ENCODE data around the gene MDN1. TPM values are rescaled to one million over a fixed set of nuclear protein-coding genes. Genes with fewer than 3 reads are reported as not detected.

The MDN1 gene
- total and polyA plus RNA-seq, 2 of the 8 experiments (the other 6 are each of a cell fraction or from before 2014, with no cell fraction given), result 53.5 to 179 TPM

DNA sequence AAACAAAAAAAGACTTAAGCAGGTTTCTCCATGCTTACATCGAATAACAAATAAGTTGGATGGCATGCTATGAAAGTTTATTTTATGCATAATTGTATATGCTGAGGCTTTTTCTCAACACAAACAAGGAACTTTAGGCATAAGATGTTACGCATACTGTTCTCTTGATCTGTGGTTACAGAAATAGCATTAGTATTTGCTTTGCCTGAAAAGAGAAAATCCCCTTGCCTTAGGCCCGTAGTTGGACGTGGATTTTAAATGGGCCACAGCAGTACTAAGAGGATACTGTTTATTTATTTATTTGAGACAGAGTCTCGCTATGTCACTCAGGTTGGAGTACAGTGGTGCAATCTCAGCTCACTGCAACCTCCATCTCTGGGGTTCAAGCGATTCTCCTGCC, 200.0 kb downstream of the MDN1 start:
- TF ChIP-seq, protein P1, sequence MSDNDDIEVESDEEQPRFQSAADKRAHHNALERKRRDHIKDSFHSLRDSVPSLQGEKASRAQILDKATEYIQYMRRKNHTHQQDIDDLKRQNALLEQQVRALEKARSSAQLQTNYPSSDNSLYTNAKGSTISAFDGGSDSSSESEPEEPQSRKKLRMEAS (IDR thresholded peaks at IDR 0.05), result no peak
- TF ChIP-seq GTF2F1 (IDR thresholded peaks at IDR 0.05; ENCODE audit: borderline replicate concordance, low read depth, low read length), result no peak
- no peak for TF ChIP-seq SP1 (IDR thresholded peaks at IDR 0.05; ENCODE audit: low read depth, low read length)
- TF ChIP-seq NRF1 (IDR thresholded peaks at IDR 0.05; ENCODE audit: low read depth, low read length), result no peak
- TF ChIP-seq YY1 (IDR thresholded peaks at IDR 0.05; ENCODE audit: low read depth, low read length), result no peak
- TF ChIP-seq, protein P2, sequence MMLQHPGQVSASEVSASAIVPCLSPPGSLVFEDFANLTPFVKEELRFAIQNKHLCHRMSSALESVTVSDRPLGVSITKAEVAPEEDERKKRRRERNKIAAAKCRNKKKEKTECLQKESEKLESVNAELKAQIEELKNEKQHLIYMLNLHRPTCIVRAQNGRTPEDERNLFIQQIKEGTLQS (IDR thresholded peaks at IDR 0.05; ENCODE audit: insufficient read depth, low read depth, low read length), result no peak
- TF ChIP-seq SIRT6 (IDR thresholded peaks at IDR 0.05; ENCODE audit: low read length), result no peak
- H3K79me1 ChIP-seq (ENCODE audit: low read depth, low read length), result no peaks in the 10 kb centered on the region
- 88% methylated on average over 6 of the region's 6 CpGs; no CpG with 5 or more reads in 1 of the 2 experiments for WGBS, 2 experiments (ENCODE audit: extremely low coverage in 1 of 2, insufficient coverage in 1 of 2, insufficient read length in 1 of 2, insufficient replicate concordance in 2 of 2, low coverage in 1 of 2, low lambda C conversion rate in 2 of 2, missing lambda C conversion rate in 1 of 2)
- no peak overlapping the region for H3K4me3 ChIP-seq (ENCODE audit: extremely low read depth in 1 of 4, insufficient read depth in 2 of 4, low read depth in 3 of 4, low read length in 4 of 4)
- H2BK120ac ChIP-seq (replicated peaks; ENCODE audit: low read depth, low read length), result no peak overlapping the region
- ChIA-PET POLR2A (ENCODE audit: partially characterized antibody) (no interaction called here), CTCF (ENCODE audit: partially characterized antibody) (interaction anchor here (5.8 kb wide), 1 partner anchor 9 kb away, joined by 38 read pairs; no protein-coding TSS in a partner anchor)
- no peak overlapping the region for H2AFZ ChIP-seq (ENCODE audit: low read length)
- no peak overlapping the region for H3K14ac ChIP-seq (ENCODE audit: insufficient read length)
- no peak overlapping the region for H4K91ac ChIP-seq (replicated peaks; ENCODE audit: insufficient read length, low read length)
- no peak overlapping the region for H4K8ac ChIP-seq (ENCODE audit: extremely low read depth, insufficient read depth, low read length)
- no peaks in the 10 kb centered on the region for H3K23me2 ChIP-seq (ENCODE audit: low read depth, low read length)
- H3K9ac ChIP-seq (replicated peaks in 1 of 4; ENCODE audit: extremely low read depth in 1 of 4, low read depth in 3 of 4, low read length in 3 of 4), result no peak overlapping the region
- DNase-seq (ENCODE audit: low read depth in 1 of 2, low spot score in 2 of 2), result no peak
- H2BK12ac ChIP-seq (ENCODE audit: low read depth, low read length), result no peak overlapping the region
- no peak overlapping the region for H3K18ac ChIP-seq (ENCODE audit: extremely low read depth, low read length)
- no peaks in the 10 kb centered on the region for H3K9me3 ChIP-seq (ENCODE audit: insufficient read depth in 2 of 2, low read depth in 1 of 2, low read length in 1 of 2)
- no peak overlapping the region for H3K27ac ChIP-seq (ENCODE audit: low read depth, low read length)
- no peak overlapping the region for H3K23ac ChIP-seq (ENCODE audit: insufficient read length)
- H3K4me2 ChIP-seq (ENCODE audit: insufficient read depth in 1 of 2, low read depth in 2 of 2, low read length in 2 of 2), result no peak overlapping the region
- no peak for FAIRE-seq
- H2BK15ac ChIP-seq (ENCODE audit: low read length), result no peak overlapping the region
- no peak overlapping the region for H2AK5ac ChIP-seq (ENCODE audit: low read depth, low read length)
- H3K56ac ChIP-seq (replicated peaks; ENCODE audit: insufficient read length, low read depth, low read length), result no peak overlapping the region
- no peak overlapping the region for H2BK5ac ChIP-seq (ENCODE audit: low read depth, low read length)
- H3K4ac ChIP-seq (replicated peaks; ENCODE audit: insufficient read length, low read depth, low read length), result no peak overlapping the region
- no peaks in the 10 kb centered on the region for H3K27me3 ChIP-seq (replicated peaks in 1 of 4; ENCODE audit: control insufficient read depth in 3 of 4, extremely low read depth in 1 of 4, insufficient read depth in 3 of 4, low read length in 3 of 4)
- no peak overlapping the region for H2BK20ac ChIP-seq (ENCODE audit: low read length)
- H4K5ac ChIP-seq (ENCODE audit: insufficient read length, low read depth, low read length), result no peak overlapping the region
- no peaks in the 10 kb centered on the region for H3K79me2 ChIP-seq (ENCODE audit: control insufficient read depth in 1 of 2, insufficient read depth in 2 of 2, low read length in 2 of 2)
- H4K20me1 ChIP-seq (replicated peaks in 1 of 2; ENCODE audit: control insufficient read depth in 1 of 2, insufficient read depth in 2 of 2, low read length in 2 of 2), result no peaks in the 10 kb centered on the region
- no peaks in the 10 kb centered on the region for H3K4me1 ChIP-seq (replicated peaks in 1 of 4; ENCODE audit: control insufficient read depth in 3 of 4, insufficient read depth in 4 of 4, low read length in 3 of 4)
- no peaks in the 10 kb centered on the region for H3K36me3 ChIP-seq (ENCODE audit: control insufficient read depth in 2 of 4, insufficient read depth in 4 of 4, low read length in 3 of 4)
